ENCODE results near the gene HYCC1.

DNA sequence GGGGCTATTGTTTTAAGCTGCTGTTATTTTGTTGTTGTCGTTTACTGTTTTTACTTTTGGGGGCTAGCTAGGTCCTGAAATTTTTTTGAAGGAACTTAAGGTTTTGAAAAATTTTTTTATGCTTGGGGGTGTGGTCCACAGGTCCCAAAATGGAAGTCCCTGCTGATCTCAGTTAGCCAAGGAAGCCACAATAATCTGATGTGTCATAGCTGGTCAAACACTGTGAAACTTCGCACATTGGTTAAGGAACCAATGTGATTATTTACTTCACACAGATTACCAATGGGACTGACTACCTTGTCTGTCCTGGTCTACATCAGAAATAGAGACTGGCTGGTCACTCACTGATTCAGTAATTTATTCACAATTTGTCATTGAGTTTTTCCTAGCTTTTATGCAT, 29.5 kb upstream of the HYCC1 start:
- TF ChIP-seq CTCF (conservative IDR thresholded peaks at IDR 0.05 in 1 of 2, IDR thresholded peaks at IDR 0.05 in 1 of 2; ENCODE audit: extremely low read depth in 1 of 2, insufficient read depth in 1 of 2, low read depth in 1 of 2, low read length in 2 of 2) = no peak
- no peak for TF ChIP-seq EZH2 (IDR thresholded peaks at IDR 0.05; ENCODE audit: borderline replicate concordance, low read length)
